ENCODE results near the gene CHD1L. TPM values are rescaled to one million over a fixed set of nuclear protein-coding genes. Genes with fewer than 3 reads are reported as not detected.
"Not testable (repeated sequence)": the region's sequence is repeated elsewhere in the genome, so short reads cannot be mapped to it uniquely, and the experiment has no call there.

The CHD1L gene
- total RNA-seq, 1 donor from 2014 or later: 85.5 TPM

- Mint-ChIP-seq H3K27ac (ENCODE audit: unreplicated experiment) (no peak overlapping the region), H3K27me3 (ENCODE audit: low read depth) (no peaks in the 10 kb centered on the region), H3K9me3 (peaks cover 25% of the 10 kb centered on the region), H3K4me1 (no peaks in the 10 kb centered on the region), H3K4me3 (no peak overlapping the region), H3K36me3 (ENCODE audit: low read depth) (peaks cover 90% of the 10 kb centered on the region)
- DNase-seq (ENCODE audit: low read depth, low spot score): no peak
- no peak for TF ChIP-seq CTCF (conservative IDR thresholded peaks at IDR 0.05)
These were observed 50.3 kb downstream of the CHD1L start for GRCh38 chr1:147292631-147293251.

- DNase-seq (ENCODE audit: low read depth, low spot score): no peak
- no peaks in the 10 kb centered on the region for H3K27me3 Mint-ChIP-seq (ENCODE audit: low read depth)
- H3K36me3 Mint-ChIP-seq (ENCODE audit: low read depth): peaks cover 92% of the 10 kb centered on the region
- no peak overlapping the region for H3K4me3 Mint-ChIP-seq
- no peak for TF ChIP-seq CTCF (conservative IDR thresholded peaks at IDR 0.05)
- no peaks in the 10 kb centered on the region for H3K4me1 Mint-ChIP-seq
- peaks cover 43% of the 10 kb centered on the region for H3K9me3 Mint-ChIP-seq
- H3K27ac Mint-ChIP-seq (ENCODE audit: unreplicated experiment): no peak overlapping the region
These were observed 55.0 kb downstream of the CHD1L start for GRCh38 chr1:147297438-147297837.

- H3K27me3 Mint-ChIP-seq (ENCODE audit: low read depth); DNase-seq (ENCODE audit: low read depth, low spot score); H3K4me3 Mint-ChIP-seq; H3K4me1 Mint-ChIP-seq; H3K27ac Mint-ChIP-seq (ENCODE audit: unreplicated experiment): not testable (repeated sequence)
- peaks cover 61% of the 10 kb centered on the region for H3K36me3 Mint-ChIP-seq (ENCODE audit: low read depth)
- H3K9me3 Mint-ChIP-seq: peaks cover 52% of the 10 kb centered on the region
These were observed 63.3 kb downstream of the CHD1L start for GRCh38 chr1:147305803-147306202.

GRCh38 chr1:147316968-147317367 is 74.5 kb downstream of the CHD1L start:
- Mint-ChIP-seq H3K36me3 (ENCODE audit: low read depth) (peaks cover 5% of the 10 kb centered on the region), H3K4me1 (no peaks in the 10 kb centered on the region), H3K4me3 (no peak overlapping the region), H3K27me3 (ENCODE audit: low read depth) (no peaks in the 10 kb centered on the region), H3K9me3 (peaks cover 17% of the 10 kb centered on the region), H3K27ac (ENCODE audit: unreplicated experiment) (no peak overlapping the region)
- no peak for TF ChIP-seq CTCF (conservative IDR thresholded peaks at IDR 0.05)
- DNase-seq (ENCODE audit: low read depth, low spot score): no peak

- H3K4me1 Mint-ChIP-seq; H3K27me3 Mint-ChIP-seq (ENCODE audit: low read depth); DNase-seq (ENCODE audit: low read depth, low spot score); H3K36me3 Mint-ChIP-seq (ENCODE audit: low read depth): not testable (repeated sequence)
- peak overlapping the region; percentile 84 for H3K4me3 Mint-ChIP-seq
- peak overlapping the region; percentile 43 for H3K27ac Mint-ChIP-seq (ENCODE audit: unreplicated experiment)
- H3K9me3 Mint-ChIP-seq: peaks cover 13% of the 10 kb centered on the region
These were observed 84.6 kb downstream of the CHD1L start for GRCh38 chr1:147326933-147327687.

GRCh38 chr1:147334292-147334691 is 91.8 kb downstream of the CHD1L start:
- Mint-ChIP-seq H3K27me3 (ENCODE audit: low read depth) (peaks cover 5% of the 10 kb centered on the region), H3K4me3 (no peak overlapping the region), H3K9me3 (peaks cover 1% of the 10 kb centered on the region), H3K27ac (ENCODE audit: unreplicated experiment) (no peak overlapping the region), H3K36me3 (ENCODE audit: low read depth) (no peaks in the 10 kb centered on the region), H3K4me1 (peaks cover 14% of the 10 kb centered on the region)
- TF ChIP-seq CTCF (conservative IDR thresholded peaks at IDR 0.05): no peak
- no peak for DNase-seq (ENCODE audit: low read depth, low spot score)

Measured in neural crest cell (in vitro differentiated cells).